Caki2 (cell line): Measurements from ENCODE around the gene ARGFX. TPM values are rescaled to one million over a fixed set of nuclear protein-coding genes. Genes with fewer than 3 reads are reported as not detected.
"Not testable (repeated sequence)": the region's sequence is repeated elsewhere in the genome, so short reads cannot be mapped to it uniquely, and the experiment has no call there.

ENCODE experiments used
- DNase-seq: peaks from one replicate; pipeline ENCODE4 v3.0.0-alpha.2; 2015; ENCODE audit warnings: low read depth
- in situ Hi-C: cut with HindIII; loops from 2 replicates; pipeline ENCODE4 v1.10.0; 2016; ENCODE audit warnings: low sequenced_read_pairs, low pct_unique_long_range_greater_than_20kb, mixed read lengths
- total RNA-seq: library from RNA; depleted of rRNA; stranded (reverse); fragments of >200 nt; shearing (Covaris generic); gene quantifications from 2 replicates; pipeline ENCODE4 v1.2.3, GENCODE V29; 2014; ENCODE audit warnings: low replicate concordance; rRNA removed

Gene ARGFX
- total RNA-seq, 1 experiment from 2014 or later = not detected

DNA sequence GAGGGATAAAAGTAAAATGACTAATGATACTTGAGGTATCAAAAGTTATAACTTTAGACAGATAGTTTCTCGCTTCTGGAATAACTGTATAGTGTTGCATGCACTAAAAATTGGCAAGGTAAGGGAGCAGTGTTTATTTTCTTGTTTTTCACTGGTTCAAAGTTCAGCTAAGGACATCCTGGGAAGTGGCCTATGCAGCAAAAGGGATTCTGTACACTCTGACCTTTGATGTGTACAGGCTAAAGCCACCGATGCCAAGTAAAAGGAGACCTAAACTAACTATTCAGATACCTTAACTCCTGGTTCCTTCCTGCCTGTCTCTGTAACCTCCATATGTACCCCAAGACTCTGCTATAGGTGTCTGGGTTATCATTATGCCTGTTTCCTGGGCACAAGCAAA lies 27.1 kb downstream of the ARGFX start:
- no peak for DNase-seq
- in situ Hi-C loops = no loop called here

DNA sequence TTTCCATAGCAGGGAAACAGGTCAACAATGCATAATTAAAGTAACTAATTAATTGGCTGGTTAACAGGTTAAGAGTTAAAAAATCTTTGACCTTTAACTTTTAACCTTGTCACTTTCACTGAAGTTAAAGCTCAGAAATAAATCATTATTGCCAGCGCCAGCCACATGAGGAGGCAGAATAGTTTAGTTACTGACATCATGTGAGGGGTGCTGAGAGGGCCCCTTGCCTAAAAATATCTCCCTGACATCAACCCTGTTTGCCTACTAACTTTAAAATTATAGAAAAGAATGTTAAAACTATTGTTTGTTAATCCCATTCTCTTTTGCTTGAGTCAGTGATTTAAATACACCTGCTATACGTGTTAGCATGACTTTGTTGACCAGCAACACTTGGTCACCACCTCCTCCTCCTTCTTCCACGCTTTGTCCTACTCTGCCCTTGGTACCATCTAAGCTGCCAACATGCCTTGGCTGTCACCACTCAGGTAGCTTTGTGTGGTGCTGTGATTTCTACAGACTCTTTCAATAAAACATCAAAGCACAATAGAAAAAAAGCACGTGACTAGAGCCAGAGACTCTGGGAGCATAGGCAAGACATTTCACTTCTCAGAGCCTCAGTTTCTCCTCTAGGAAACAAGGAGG lies 28.1 kb downstream of the ARGFX start:
- in situ Hi-C loops = no loop called here
- DNase-seq = no peak

DNA sequence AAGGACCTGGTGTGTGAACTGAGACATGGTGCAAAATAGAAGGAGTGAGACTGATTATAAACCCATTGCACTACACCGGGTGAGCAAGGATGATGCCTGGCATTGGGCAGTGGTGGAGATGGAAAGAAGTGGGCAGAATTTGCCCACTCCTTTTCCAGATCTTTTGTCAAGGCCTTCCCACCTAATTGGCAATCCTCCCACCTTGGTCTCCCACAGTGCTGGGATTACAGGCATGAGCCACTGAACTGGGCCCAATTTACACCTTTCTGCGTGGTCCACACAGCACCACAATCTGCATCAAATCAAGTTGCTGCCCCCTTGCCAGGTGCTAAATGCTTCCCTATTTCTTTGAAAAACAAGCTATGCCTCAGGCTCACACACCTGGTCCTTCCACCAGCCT lies 30.8 kb downstream of the ARGFX start:
- DNase-seq = no peak
- in situ Hi-C loops = no loop called here

DNA sequence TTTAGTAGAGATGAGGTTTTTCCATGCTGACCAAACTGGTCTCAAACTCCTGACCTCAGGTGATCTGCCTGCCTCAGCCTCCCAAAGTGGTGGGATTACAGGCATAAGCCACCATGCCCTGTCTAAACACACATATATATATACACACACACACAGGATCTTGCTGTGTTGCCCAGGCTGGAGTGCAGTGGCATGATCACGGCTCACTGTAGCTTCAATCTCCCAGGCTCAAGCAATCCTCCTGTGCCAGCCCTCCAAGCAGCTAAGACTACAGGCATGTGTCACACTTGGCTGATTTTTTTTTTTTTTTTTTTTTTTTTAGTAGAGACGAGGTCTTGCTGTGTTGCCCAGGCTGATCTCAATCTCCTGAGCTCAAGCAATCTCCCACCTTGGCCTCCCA lies 32.2 kb downstream of the ARGFX start:
- in situ Hi-C loops, DNase-seq: not testable (repeated sequence)

DNA sequence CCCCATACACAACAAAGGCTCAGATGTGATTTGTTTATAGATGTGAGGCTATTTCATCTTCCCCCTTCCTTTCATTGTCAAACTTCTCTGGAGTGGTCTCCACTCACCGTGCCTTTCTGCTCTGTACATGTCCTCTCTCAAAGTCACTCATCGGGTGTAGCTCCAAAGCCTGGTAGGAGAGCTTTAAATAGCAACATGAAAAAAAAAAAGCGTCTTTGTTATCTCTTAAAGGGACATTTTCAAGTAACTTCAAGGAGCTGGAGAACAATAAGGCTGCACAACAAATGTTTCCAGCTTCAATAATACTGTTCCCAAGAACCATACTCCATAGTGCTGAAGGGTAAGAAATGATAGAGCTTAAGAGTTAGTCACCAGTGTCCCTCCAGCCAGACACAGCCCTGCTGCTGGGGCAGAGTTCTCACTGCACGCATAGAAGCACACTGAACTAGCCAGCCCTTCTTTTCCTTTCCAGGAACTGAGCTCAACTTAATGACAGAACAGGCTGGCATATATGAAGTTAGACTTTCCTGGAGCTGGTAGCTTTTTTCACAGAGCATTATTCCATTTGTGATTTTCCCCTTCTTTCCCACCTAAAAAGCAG lies 33.6 kb downstream of the ARGFX start:
- in situ Hi-C loops = no loop called here
- no peak for DNase-seq

DNA sequence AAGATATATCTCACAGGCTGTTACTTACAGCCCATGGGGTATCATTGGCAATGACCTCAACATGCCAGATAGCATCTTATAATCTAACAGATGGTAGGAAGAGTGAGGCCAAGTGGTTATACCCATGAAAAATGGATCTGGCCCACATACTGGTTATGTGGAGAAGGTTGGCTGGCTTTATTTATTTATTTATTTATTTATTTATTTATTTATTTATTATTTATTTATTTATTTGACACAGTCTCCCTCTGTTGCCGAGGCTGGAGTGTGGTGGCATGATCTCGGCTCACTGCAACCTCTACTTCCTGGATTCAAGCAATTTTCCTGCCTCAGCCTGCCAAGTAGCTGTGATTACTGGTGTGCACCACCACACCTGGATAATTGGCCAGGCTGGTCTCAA lies 37.0 kb downstream of the ARGFX start:
- no peak for DNase-seq

DNA sequence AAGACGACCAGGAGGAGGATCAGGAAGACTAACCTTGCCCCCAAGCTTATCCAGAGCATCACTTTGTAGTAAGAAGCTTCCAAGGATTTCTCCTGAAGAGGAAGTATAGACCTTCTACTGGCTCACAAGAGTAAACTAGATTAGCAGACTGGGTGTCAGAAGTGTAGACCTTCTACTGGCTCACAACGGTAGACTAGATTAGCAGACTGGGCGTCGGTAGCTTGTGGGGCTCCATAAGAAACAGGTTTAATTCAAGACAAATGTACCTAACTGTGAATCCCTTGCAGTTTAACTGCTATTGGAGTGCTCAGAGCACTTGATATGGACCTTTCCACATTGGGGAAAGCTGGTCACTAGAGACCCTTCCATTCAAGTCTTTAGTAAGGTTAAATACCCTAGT lies 38.4 kb downstream of the ARGFX start:
- DNase-seq = no peak
- in situ Hi-C loops = no loop called here

More for the DNA sequence above, 37.0 kb downstream of the ARGFX start:
- in situ Hi-C loops = no loop called here

Other genes starting within 250 kb of the ARGFX start
- 1.7 and 3.0 TPM in 2 replicates for gene POLQ, start 22.0 kb upstream of the ARGFX start, total RNA-seq
- gene FBXO40, start 25.4 kb downstream of the ARGFX start, total RNA-seq = not detected in 2 replicates
- not detected in 2 replicates for gene HCLS1, start 93.0 kb downstream of the ARGFX start, total RNA-seq
- gene GOLGB1, start 181.8 kb downstream of the ARGFX start, total RNA-seq = 3.9 and 5.0 TPM in 2 replicates